ENCODE measurements around the gene PRDX1.
"Not testable (repeated sequence)": the region's sequence is repeated elsewhere in the genome, so short reads cannot be mapped to it uniquely, and the experiment has no call there.

Gene PRDX1

DNA sequence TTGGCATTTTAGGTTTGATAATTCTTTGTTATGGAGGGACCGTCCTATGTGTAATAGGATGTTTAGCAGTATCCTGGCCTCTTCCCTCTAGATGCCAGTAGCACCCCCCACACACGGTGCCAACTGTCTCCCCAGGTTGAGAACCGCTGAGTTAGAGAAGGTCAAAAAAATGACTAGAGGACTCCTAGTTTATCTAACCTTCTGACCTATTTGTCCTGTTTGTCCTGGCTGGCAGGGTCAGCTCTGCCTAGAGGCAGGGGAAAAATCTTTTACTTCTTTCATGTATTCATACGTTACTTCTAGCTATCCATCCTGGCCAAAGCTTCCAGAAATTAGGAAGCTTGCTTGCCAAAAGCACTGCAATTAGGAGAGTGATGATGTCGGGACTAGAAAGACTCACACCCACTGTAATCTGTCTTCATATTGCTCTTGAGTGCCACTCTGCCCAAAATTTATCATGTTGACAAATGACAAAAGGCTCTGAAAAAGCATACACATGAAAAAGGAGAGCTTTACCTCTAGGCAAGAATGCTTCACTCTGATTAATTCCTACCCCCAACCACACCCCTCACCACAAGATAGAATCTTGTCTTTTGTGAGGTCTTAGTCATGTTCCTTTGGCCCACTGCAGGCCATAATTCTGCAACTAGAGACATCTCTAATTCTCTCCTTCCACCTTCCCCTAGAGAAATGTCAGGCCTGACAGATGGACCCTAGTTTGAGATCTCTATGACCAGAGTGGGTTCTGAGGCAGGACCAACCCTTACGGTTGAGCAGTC, 14.5 kb upstream of the PRDX1 start:
- no peak for DNase-seq (ENCODE audit: low read depth)

GRCh38 chr1:45531873-45532272, 10.2 kb upstream of the PRDX1 start:
- no peak for DNase-seq (ENCODE audit: low read depth)

GRCh38 chr1:45530632-45531135, 9.0 kb upstream of the PRDX1 start:
- no peak for DNase-seq (ENCODE audit: low read depth)

GRCh38 chr1:45526135-45526644, 4.5 kb upstream of the PRDX1 start:
- no peak for DNase-seq (ENCODE audit: low read depth)

DNA sequence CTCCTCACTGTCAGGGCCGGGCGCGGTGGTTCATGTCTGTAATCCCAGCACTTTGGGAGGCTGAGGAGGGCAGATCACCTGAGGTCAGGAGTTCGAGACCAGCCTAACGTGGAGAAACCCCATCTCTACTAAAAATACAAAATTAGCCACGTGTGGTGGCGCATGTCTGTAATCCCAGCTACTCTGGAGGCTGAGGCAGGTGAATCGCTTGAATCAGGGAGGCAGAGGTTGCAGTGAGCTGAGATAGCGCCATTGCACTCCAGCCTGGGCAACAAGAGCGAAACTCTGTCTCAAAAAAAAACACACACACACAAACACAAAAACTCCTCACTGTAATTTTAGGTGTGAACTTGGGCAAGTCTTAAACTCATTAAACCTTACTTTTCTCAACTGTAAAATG, 2.3 kb upstream of the PRDX1 start:
- not testable (repeated sequence) for DNase-seq (ENCODE audit: low read depth)

DNA sequence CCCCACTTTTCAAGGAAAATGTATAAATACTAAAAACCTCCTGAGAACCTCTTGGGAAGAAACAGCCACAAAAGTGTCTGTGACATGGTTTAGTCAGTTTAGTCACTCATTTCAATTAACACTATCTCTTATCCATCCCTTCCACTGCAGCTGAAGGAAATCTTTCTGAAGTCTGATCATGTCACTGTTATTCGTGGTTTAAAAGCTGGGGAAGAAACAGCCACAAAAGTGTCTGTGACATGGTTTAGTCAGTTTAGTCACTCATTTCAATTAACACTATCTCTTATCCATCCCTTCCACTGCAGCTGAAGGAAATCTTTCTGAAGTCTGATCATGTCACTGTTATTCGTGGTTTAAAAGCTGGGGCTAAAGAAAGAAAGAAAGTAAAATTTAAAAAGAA, 1.8 kb upstream of the PRDX1 start:
- DNase-seq (ENCODE audit: low read depth) = not testable (repeated sequence)

- DNase-seq (ENCODE audit: low read depth) = no peak
Observed at GRCh38 chr1:45522324-45523104, 830 bp upstream of the PRDX1 start.

GRCh38 chr1:45519774-45520173, 1.9 kb downstream of the PRDX1 start:
- not testable (repeated sequence) for DNase-seq (ENCODE audit: low read depth)

GRCh38 chr1:45518910-45519309, 2.8 kb downstream of the PRDX1 start:
- no peak for DNase-seq (ENCODE audit: low read depth)

- DNase-seq (ENCODE audit: low read depth) = not testable (repeated sequence)
Observed at GRCh38 chr1:45518366-45518765, 3.3 kb downstream of the PRDX1 start.

- DNase-seq (ENCODE audit: low read depth) = no peak
Observed at GRCh38 chr1:45516465-45516864, 5.2 kb downstream of the PRDX1 start.

GRCh38 chr1:45516036-45516435, 5.6 kb downstream of the PRDX1 start:
- no peak for DNase-seq (ENCODE audit: low read depth)

DNA sequence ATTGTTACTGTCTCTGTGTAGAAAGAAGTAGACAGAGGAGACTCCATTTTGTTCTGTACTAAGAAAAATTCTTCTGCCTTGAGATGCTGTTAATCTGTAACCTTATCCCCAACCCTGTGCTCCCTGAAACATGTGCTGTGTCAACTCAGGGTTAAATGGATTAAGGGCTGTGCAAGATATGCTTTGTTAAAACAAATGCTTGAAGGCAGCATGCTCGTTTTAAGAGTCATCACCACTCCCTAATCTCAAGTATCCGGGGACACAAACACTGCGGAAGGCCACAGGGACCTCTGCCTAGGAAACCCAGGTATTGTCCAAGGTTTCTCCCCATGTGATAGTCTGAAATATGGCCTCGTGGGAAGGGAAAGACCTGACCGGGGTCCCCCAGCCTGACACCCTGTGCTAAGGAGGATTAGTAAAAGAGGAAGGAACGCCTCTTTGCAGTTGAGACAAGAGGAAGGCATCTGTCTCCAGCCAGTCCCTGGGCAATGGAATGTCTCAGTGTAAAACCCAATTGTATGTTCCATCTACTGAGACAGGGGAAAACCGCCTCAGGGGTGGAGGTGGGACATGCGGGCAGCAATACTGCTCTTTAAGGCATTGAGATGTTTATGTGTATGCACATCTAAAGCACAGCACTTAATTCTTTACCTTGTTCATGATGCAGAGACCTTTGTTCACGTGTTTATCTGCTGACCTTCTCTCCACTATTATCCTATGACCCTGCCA, 8.0 kb downstream of the PRDX1 start:
- DNase-seq (ENCODE audit: low read depth) = not testable (repeated sequence)

- peak; percentile 38 for DNase-seq (ENCODE audit: low read depth)
Observed at GRCh38 chr1:45512641-45513054, 9.0 kb downstream of the PRDX1 start.

GRCh38 chr1:45510972-45511527, 10.6 kb downstream of the PRDX1 start:
- no peak for DNase-seq (ENCODE audit: low read depth)

GRCh38 chr1:45510036-45510971, 11.4 kb downstream of the PRDX1 start:
- no peak for DNase-seq (ENCODE audit: low read depth)

DNA sequence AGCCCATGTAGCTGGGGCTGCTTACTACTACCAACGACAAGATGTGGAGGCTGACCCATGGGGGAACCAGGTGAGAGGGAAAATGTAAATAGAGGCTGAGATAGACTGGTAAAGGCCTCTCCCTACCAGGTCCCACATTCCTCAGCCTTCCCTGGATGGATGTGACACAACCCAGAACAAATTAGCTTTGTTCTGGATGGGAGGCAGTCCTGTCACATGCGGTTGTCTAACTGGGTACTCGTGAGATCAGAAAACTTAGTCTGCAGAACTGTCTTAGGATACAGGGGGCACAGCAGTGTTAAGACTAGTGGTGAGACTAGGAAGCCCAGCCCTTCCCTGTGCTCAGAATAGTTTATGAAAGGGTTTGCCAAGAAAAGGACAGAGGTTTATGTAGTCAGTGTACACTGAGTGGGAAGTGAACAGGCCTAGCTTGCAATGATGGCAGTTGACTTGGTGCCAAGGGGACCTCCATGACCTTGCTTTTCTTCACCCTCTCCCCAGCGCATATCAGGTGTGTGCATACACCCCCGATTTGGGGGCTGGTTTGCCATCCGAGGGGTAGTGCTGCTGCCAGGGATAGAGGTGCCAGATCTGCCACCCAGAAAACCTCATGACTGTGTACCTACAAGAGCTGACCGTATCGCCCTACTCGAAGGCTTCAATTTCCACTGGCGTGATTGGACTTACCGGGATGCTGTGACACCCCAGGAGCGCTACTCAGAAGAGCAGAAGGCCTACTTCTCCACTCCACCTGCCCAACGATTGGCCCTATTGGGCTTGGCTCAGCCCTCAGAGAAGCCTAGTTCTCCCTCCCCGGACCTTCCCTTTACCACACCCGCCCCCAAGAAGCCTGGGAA, 13.2 kb downstream of the PRDX1 start:
- DNase-seq (ENCODE audit: low read depth) = no peak

DNA sequence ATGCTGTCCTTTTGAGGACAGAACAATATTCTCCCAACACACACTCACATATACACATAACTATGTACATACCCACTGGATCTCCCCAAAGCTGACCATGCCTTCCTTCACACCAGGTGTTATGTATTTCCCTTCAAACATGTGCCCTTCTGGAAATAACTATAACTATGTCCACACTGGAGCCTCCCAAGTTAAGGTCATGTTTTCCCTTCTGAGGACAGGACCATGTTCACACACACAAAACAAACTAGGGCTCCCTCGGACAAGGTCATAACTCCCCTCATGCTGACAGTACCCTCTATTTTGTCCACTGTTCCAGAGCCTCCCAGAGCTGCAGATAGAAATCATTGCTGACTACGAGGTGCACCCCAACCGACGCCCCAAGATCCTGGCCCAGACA, 13.8 kb downstream of the PRDX1 start:
- DNase-seq (ENCODE audit: low read depth) = no peak

- no peak for DNase-seq (ENCODE audit: low read depth)
Observed at GRCh38 chr1:45507195-45507594, 14.5 kb downstream of the PRDX1 start.

All from activated gamma-delta T cell treated with anti-CD3 and anti-CD28 coated beads, Interleukin-2, amount 50 U/mL, for 16 hours (primary cell).